GM15510 (cell line): ENCODE results near the gene ADGRF5.

ENCODE experiments used
- POLR2A ChIP-seq: IDR thresholded peaks from 3 replicates; pipeline ENCODE4 v1.6.1; 2011; ENCODE audit warnings: borderline replicate concordance; ENCODE audit not compliant: insufficient read length; ENCODE audit errors: extremely low read depth

The ADGRF5 gene

GRCh38 chr6:46917002-46917545 is 4.7 kb downstream of the ADGRF5 start:
- no peak for TF ChIP-seq POLR2A

- no peak for TF ChIP-seq POLR2A
These were observed 5.9 kb downstream of the ADGRF5 start for GRCh38 chr6:46915866-46916265.

GRCh38 chr6:46915380-46915779 is 6.4 kb downstream of the ADGRF5 start:
- TF ChIP-seq POLR2A: no peak

GRCh38 chr6:46914279-46914810 is 7.4 kb downstream of the ADGRF5 start:
- no peak for TF ChIP-seq POLR2A

GRCh38 chr6:46909371-46909770 is 12.4 kb downstream of the ADGRF5 start:
- no peak for TF ChIP-seq POLR2A

- no peak for TF ChIP-seq POLR2A
These were observed 15.0 kb downstream of the ADGRF5 start for GRCh38 chr6:46906776-46907175.

- TF ChIP-seq POLR2A: no peak
These were observed 17.6 kb downstream of the ADGRF5 start for GRCh38 chr6:46904117-46904516.

- no peak for TF ChIP-seq POLR2A
These were observed 18.6 kb downstream of the ADGRF5 start for GRCh38 chr6:46903175-46903574.

GRCh38 chr6:46901882-46902314 is 19.8 kb downstream of the ADGRF5 start:
- TF ChIP-seq POLR2A: no peak

GRCh38 chr6:46900266-46900665 is 21.5 kb downstream of the ADGRF5 start:
- TF ChIP-seq POLR2A: no peak

GRCh38 chr6:46899659-46900058 is 22.1 kb downstream of the ADGRF5 start:
- no peak for TF ChIP-seq POLR2A

- TF ChIP-seq POLR2A: no peak
These were observed 23.7 kb downstream of the ADGRF5 start for GRCh38 chr6:46898006-46898405.

GRCh38 chr6:46896871-46897270 is 24.9 kb downstream of the ADGRF5 start:
- no peak for TF ChIP-seq POLR2A

- no peak for TF ChIP-seq POLR2A
These were observed 25.8 kb downstream of the ADGRF5 start for GRCh38 chr6:46895930-46896329.

GRCh38 chr6:46894433-46894832 is 27.3 kb downstream of the ADGRF5 start:
- no peak for TF ChIP-seq POLR2A

GRCh38 chr6:46893648-46894047 is 28.1 kb downstream of the ADGRF5 start:
- no peak for TF ChIP-seq POLR2A
